Stomach (tissue), 9 donors: ENCODE data around the gene PPP2R3B. TPM values are rescaled to one million over a fixed set of nuclear protein-coding genes. Genes with fewer than 3 reads are reported as not detected.

ENCODE experiments used
- DNase-seq, 2 donors: peaks; one replicate each; pipeline versions ENCODE4 v3.0.0 to v3.0.0-alpha.2; 2013 to 2019
- H3K27ac ChIP-seq, 5 donors: fragments of 200-600 bp in 4 of 5; sonication (generic) in 4 of 5; one replicate each; pipeline ENCODE4 v1.5.1; 2013 to 2019; ENCODE audit warnings: mild to moderate bottlenecking in 1 of 5, moderate library complexity in 1 of 5
- H3K27me3 ChIP-seq, 3 donors: fragments of 200-600 bp; sonication (generic); one replicate each; pipeline ENCODE4 v1.5.1; 2017 to 2019; ENCODE audit warnings: mixed run types in 1 of 3
- H3K36me3 ChIP-seq, 4 donors: fragments of 200-600 bp; sonication (generic); 1 replicate in 3 of 4; 2 replicates in 1 of 4; pipeline ENCODE4 v1.5.1; 2016 to 2019
- H3K4me1 ChIP-seq, 4 donors: fragments of 200-600 bp; sonication (generic); one replicate each; pipeline ENCODE4 v1.5.1; 2016 to 2019
- H3K4me3 ChIP-seq, 4 donors: fragments of 200-600 bp; sonication (generic) in 3 of 4; one replicate each; pipeline ENCODE4 v1.5.1; 2016 to 2019; ENCODE audit warnings: mild to moderate bottlenecking in 1 of 4
- H3K9me3 ChIP-seq, 4 donors: fragments of 200-600 bp; sonication (generic); one replicate each; pipeline ENCODE4 v1.5.1; 2016 to 2019
- CTCF ChIP-seq, 7 experiments: fragments of 450-650 bp in 4 of 7; fragments of 200-600 bp in 3 of 7; sonication (generic) in 3 of 7; IDR thresholded peaks; one replicate each; pipeline ENCODE4 v1.5.1; 2016 to 2019; ENCODE audit warnings: antibody characterized with exemption in 7 of 7, control low read depth in 2 of 7, mild to moderate bottlenecking in 1 of 7
- EP300 ChIP-seq: sonication (generic); formaldehyde crosslinking; IDR thresholded peaks from one replicate; pipeline ENCODE4 v1.6.1; 2017; ENCODE audit warnings: antibody characterized with exemption
- POLR2A ChIP-seq, 4 donors: fragments of 450-650 bp; IDR thresholded peaks; one replicate each; pipeline ENCODE4 v1.6.1; 2016; ENCODE audit warnings: antibody characterized with exemption in 4 of 4, control low read depth in 2 of 4, mild to moderate bottlenecking in 1 of 4, moderate library complexity in 1 of 4
- POLR2AphosphoS5 ChIP-seq, 3 donors: sonication (generic); formaldehyde crosslinking; IDR thresholded peaks; one replicate each; pipeline ENCODE4 v1.6.1; 2016; ENCODE audit warnings: antibody characterized with exemption in 3 of 3
- WGBS, 5 donors: extraction: QIAGEN DNeasy Blood & Tissue Kit in 3 of 5; methylation state at CpG; one replicate each; pipeline versions ENCODE4 v1.1.5 to v1.1.7; 2013 to 2018; 5-methylcytosine and 5-hydroxymethylcytosine counted together
- intact Hi-C: fragments of 100-400 bp; cut with DNase I; formaldehyde crosslinking; loops from one replicate; pipeline ENCODE4 v1.15.1; 2023; ENCODE audit warnings: low total_unique reads
- polyA plus RNA-seq, 3 donors: library from polyadenylated mRNA; stranded (reverse); fragments of 200-250 nt; gene quantifications; one replicate each; pipeline ENCODE4 v1.2.3, GENCODE V29; 2013
- total RNA-seq, 5 donors: library from RNA; depleted of rRNA; stranded (reverse); fragments of >200 nt; gene quantifications; one replicate each; pipeline versions ENCODE4 v1.1.0 to v1.2.3, GENCODE V29; 2014 to 2016
- donor health status: healthy with polysubstance abuse.
- donor health status: Bipolar disorder and iron deficiency.
- donor health status: healthy.

Gene PPP2R3B
- total and polyA plus RNA-seq, 8 donors, result 5.3 to 31.7 (median 15.0) TPM

GRCh38 chrX:312621-313331 is 73.9 kb downstream of the PPP2R3B start:
- Histone ChIP-seq H3K36me3 (peaks cover 53 to 87% (median 82%) of the 10 kb centered on the region in 4 donors), H3K4me3 (no peak overlapping the region), H3K9me3 (no peaks in the 10 kb centered on the region), H3K4me1 (peaks cover 0 to 16% (median 13%) of the 10 kb centered on the region in 4 donors), H3K27me3 (no peaks in the 10 kb centered on the region), H3K27ac (no peak overlapping the region)
- intact Hi-C loops, result no loop called here
- DNase-seq, result no peak
- WGBS, 5 donors, result 94 to 97% (median 95%) methylated on average over 32 to 54 of the region's 54 CpGs
- TF ChIP-seq POLR2AphosphoS5 (IDR thresholded peaks at IDR 0.05) (no peak), POLR2A (IDR thresholded peaks at IDR 0.05) (no peak), EP300 (no peak), CTCF (IDR thresholded peaks at IDR 0.05) (no peak)

- intact Hi-C loops, result no loop called here
- H3K9me3 ChIP-seq, result no peaks in the 10 kb centered on the region
- DNase-seq, result no peak
- H3K4me1 ChIP-seq, result peaks cover 0 to 2% (median under 1%) of the 10 kb centered on the region in 4 donors
- no peaks in the 10 kb centered on the region for H3K27me3 ChIP-seq
- 95 to 98% (median 96%) methylated on average over 59 to 69 of the region's 69 CpGs for WGBS, 5 donors
- no peak for TF ChIP-seq EP300
- no peak for TF ChIP-seq POLR2AphosphoS5 (IDR thresholded peaks at IDR 0.05)
- no peak for TF ChIP-seq CTCF (IDR thresholded peaks at IDR 0.05)
- no peak for TF ChIP-seq POLR2A (IDR thresholded peaks at IDR 0.05)
- H3K4me3 ChIP-seq, result no peak overlapping the region
- peaks cover 63 to 92% (median 89%) of the 10 kb centered on the region in 4 donors for H3K36me3 ChIP-seq
- no peak overlapping the region for H3K27ac ChIP-seq
Measured at GRCh38 chrX:311156-312129, 75.3 kb downstream of the PPP2R3B start.

DNA sequence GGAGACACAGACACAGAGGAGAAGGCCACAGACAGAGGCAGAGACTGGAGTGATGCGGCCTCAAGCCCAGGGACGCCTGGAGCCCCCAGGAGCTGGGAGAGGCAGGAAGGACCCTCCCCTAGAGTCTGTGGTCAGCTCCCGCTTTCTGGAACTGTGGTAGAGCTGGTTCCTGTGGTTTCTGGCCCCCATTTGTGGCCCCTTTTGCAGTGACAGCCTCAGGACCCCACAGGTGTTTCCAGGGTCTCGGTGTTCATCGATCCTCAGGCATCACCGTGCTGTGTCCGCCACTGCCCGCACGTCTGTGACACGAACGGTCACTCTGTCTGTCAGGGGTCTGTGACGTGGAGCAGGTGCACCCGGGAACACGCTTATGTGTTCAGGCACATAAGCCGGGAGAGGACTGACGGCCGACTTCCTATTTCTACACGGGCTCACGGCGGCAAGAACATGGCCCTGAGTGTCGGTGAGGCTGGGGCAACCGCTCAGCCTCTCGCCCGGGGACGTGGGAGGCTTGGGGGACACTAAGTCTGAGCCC is 76.0 kb downstream of the PPP2R3B start:
- no peaks in the 10 kb centered on the region for H3K27me3 ChIP-seq
- H3K36me3 ChIP-seq, result peaks cover 67 to 97% (median 93%) of the 10 kb centered on the region in 4 donors
- TF ChIP-seq EP300 (no peak), POLR2A (IDR thresholded peaks at IDR 0.05) (no peak)
- no peak overlapping the region for H3K4me3 ChIP-seq
- H3K27ac ChIP-seq, result no peak overlapping the region
- no peaks in the 10 kb centered on the region for H3K4me1 ChIP-seq
- WGBS, 5 donors, result 90 to 95% (median 94%) methylated on average over 19 to 25 of the region's 25 CpGs
- DNase-seq, result no peak
- intact Hi-C loops, result no loop called here
- peaks cover 0 to 3% (median 0%) of the 10 kb centered on the region in 4 donors for H3K9me3 ChIP-seq

GRCh38 chrX:308821-309520 is 77.7 kb downstream of the PPP2R3B start:
- peaks cover 0 to 5% (median 0%) of the 10 kb centered on the region in 4 donors for H3K9me3 ChIP-seq
- DNase-seq, result no peak
- peaks cover 64 to 99% (median 97%) of the 10 kb centered on the region in 4 donors for H3K36me3 ChIP-seq
- no peaks in the 10 kb centered on the region for H3K4me1 ChIP-seq
- H3K27me3 ChIP-seq, result no peaks in the 10 kb centered on the region
- H3K4me3 ChIP-seq, result no peak overlapping the region
- 94 to 96% (median 95%) methylated on average over 30 of the region's 30 CpGs for WGBS, 5 donors
- TF ChIP-seq POLR2AphosphoS5 (IDR thresholded peaks at IDR 0.05) (no peak), POLR2A (IDR thresholded peaks at IDR 0.05) (no peak), EP300 (no peak), CTCF (IDR thresholded peaks at IDR 0.05) (no peak)
- H3K27ac ChIP-seq, result no peak overlapping the region
- intact Hi-C loops, result no loop called here
